ENCODE results near the gene TRIM2.

GRCh38 chr4:153369021-153369420 is 164.8 kb downstream of the TRIM2 start:
- TF ChIP-seq, protein P1, sequence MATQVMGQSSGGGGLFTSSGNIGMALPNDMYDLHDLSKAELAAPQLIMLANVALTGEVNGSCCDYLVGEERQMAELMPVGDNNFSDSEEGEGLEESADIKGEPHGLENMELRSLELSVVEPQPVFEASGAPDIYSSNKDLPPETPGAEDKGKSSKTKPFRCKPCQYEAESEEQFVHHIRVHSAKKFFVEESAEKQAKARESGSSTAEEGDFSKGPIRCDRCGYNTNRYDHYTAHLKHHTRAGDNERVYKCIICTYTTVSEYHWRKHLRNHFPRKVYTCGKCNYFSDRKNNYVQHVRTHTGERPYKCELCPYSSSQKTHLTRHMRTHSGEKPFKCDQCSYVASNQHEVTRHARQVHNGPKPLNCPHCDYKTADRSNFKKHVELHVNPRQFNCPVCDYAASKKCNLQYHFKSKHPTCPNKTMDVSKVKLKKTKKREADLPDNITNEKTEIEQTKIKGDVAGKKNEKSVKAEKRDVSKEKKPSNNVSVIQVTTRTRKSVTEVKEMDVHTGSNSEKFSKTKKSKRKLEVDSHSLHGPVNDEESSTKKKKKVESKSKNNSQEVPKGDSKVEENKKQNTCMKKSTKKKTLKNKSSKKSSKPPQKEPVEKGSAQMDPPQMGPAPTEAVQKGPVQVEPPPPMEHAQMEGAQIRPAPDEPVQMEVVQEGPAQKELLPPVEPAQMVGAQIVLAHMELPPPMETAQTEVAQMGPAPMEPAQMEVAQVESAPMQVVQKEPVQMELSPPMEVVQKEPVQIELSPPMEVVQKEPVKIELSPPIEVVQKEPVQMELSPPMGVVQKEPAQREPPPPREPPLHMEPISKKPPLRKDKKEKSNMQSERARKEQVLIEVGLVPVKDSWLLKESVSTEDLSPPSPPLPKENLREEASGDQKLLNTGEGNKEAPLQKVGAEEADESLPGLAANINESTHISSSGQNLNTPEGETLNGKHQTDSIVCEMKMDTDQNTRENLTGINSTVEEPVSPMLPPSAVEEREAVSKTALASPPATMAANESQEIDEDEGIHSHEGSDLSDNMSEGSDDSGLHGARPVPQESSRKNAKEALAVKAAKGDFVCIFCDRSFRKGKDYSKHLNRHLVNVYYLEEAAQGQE (IDR thresholded peaks at IDR 0.05; ENCODE audit: insufficient read depth in 1 of 2, low read depth in 2 of 2, low read length in 2 of 2): no peak
- no peak for TF ChIP-seq TAF1 (IDR thresholded peaks at IDR 0.05; ENCODE audit: borderline replicate concordance, insufficient read depth, low read length)
